Gastroesophageal sphincter (tissue), 4 donors: ENCODE data around the gene STMN3. TPM values are rescaled to one million over a fixed set of nuclear protein-coding genes. Genes with fewer than 3 reads are reported as not detected.
"Not testable (repeated sequence)": the region's sequence is repeated elsewhere in the genome, so short reads cannot be mapped to it uniquely, and the experiment has no call there.

Experiments
- ATAC-seq: fragments of 150-250 bp; one replicate; pipeline ENCODE4 v1.9.1; 2016; ENCODE audit warnings: mild to moderate bottlenecking, moderate library complexity
- H3K27ac ChIP-seq, 4 donors: fragments of 200-600 bp; sonication (generic) in 3 of 4; 1 replicate in 3 of 4; 2 replicates in 1 of 4; pipeline ENCODE4 v1.5.1; 2016 to 2019
- H3K27me3 ChIP-seq: fragments of 200-600 bp; sonication (generic); one replicate; pipeline ENCODE4 v1.5.1; 2019
- H3K36me3 ChIP-seq, 2 donors: fragments of 200-600 bp; sonication (generic); one replicate each; pipeline ENCODE4 v1.5.1; 2019; ENCODE audit warnings: control low read depth in 1 of 2
- H3K4me1 ChIP-seq, 3 donors: fragments of 200-600 bp; sonication (generic); 1 replicate in 2 of 3; 2 replicates in 1 of 3; pipeline ENCODE4 v1.5.1; 2016 to 2019; ENCODE audit warnings: control low read depth in 2 of 3
- H3K4me3 ChIP-seq, 2 donors: fragments of 200-600 bp; sonication (generic); one replicate each; pipeline ENCODE4 v1.5.1; 2019; ENCODE audit warnings: mild to moderate bottlenecking in 1 of 2, moderate library complexity in 1 of 2
- H3K9me3 ChIP-seq, 3 donors: fragments of 200-600 bp; sonication (generic); one replicate each; pipeline ENCODE4 v1.5.1; 2017 to 2019; ENCODE audit warnings: control low read depth in 2 of 3
- EP300 ChIP-seq: sonication (generic); formaldehyde crosslinking; IDR thresholded peaks from one replicate; pipeline ENCODE4 v1.6.1; 2017; ENCODE audit warnings: antibody characterized with exemption, mild to moderate bottlenecking
- POLR2A ChIP-seq, 2 donors: fragments of 450-650 bp; IDR thresholded peaks; one replicate each; pipeline ENCODE4 v1.6.1; 2017; ENCODE audit warnings: antibody characterized with exemption in 2 of 2, mild to moderate bottlenecking in 2 of 2, moderate library complexity in 1 of 2
- POLR2AphosphoS5 ChIP-seq: sonication (generic); formaldehyde crosslinking; IDR thresholded peaks from one replicate; pipeline ENCODE4 v1.6.1; 2017; ENCODE audit warnings: antibody characterized with exemption
- WGBS, 2 donors: methylation state at CpG; one replicate each; pipeline ENCODE4 v1.1.5; 2018; ENCODE audit warnings: low coverage in 1 of 2; 5-methylcytosine and 5-hydroxymethylcytosine counted together
- total RNA-seq, 4 donors: library from RNA; depleted of rRNA; stranded (reverse); fragments of >200 nt; gene quantifications; one replicate each; pipeline ENCODE4 v1.1.0, GENCODE V29; 2016
- TF ChIP-seq, protein P1 (sequence below), 4 experiments: fragments of 200-600 bp in 2 of 4; fragments of 450-650 bp in 2 of 4; sonication (generic) in 1 of 4; IDR thresholded peaks; one replicate each; pipeline ENCODE4 v1.5.1; 2017 to 2019; ENCODE audit warnings: antibody characterized with exemption in 4 of 4, mild to moderate bottlenecking in 2 of 4, moderate library complexity in 2 of 4

Gene STMN3
- total RNA-seq, 4 donors from 2014 or later: 13.7 to 31.6 (median 17.0) TPM

- Histone ChIP-seq H3K36me3 (peaks cover 0 to 67% of the 10 kb centered on the region in 2 donors), H3K4me3 (no peak overlapping the region), H3K27ac (no peak overlapping the region), H3K27me3 (no peaks in the 10 kb centered on the region), H3K4me1 (peaks cover 0 to 36% (median 14%) of the 10 kb centered on the region in 3 donors), H3K9me3 (no peaks in the 10 kb centered on the region)
- ATAC-seq: no peak
- WGBS, 2 donors: 83% methylated on average over 2 to 5 of the region's 33 CpGs
- TF ChIP-seq, protein P1, sequence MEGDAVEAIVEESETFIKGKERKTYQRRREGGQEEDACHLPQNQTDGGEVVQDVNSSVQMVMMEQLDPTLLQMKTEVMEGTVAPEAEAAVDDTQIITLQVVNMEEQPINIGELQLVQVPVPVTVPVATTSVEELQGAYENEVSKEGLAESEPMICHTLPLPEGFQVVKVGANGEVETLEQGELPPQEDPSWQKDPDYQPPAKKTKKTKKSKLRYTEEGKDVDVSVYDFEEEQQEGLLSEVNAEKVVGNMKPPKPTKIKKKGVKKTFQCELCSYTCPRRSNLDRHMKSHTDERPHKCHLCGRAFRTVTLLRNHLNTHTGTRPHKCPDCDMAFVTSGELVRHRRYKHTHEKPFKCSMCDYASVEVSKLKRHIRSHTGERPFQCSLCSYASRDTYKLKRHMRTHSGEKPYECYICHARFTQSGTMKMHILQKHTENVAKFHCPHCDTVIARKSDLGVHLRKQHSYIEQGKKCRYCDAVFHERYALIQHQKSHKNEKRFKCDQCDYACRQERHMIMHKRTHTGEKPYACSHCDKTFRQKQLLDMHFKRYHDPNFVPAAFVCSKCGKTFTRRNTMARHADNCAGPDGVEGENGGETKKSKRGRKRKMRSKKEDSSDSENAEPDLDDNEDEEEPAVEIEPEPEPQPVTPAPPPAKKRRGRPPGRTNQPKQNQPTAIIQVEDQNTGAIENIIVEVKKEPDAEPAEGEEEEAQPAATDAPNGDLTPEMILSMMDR (IDR thresholded peaks at IDR 0.05): no peak
- TF ChIP-seq POLR2AphosphoS5: no peak
- no peak for TF ChIP-seq EP300
- TF ChIP-seq POLR2A (IDR thresholded peaks at IDR 0.05): no peak
Measured at GRCh38 chr20:63661959-63662812, 9.0 kb upstream of the STMN3 start.

GRCh38 chr20:63661108-63661507, 7.9 kb upstream of the STMN3 start:
- 91 to 96% methylated on average over 4 to 9 of the region's 22 CpGs for WGBS, 2 donors
- Histone ChIP-seq H3K27me3 (no peaks in the 10 kb centered on the region), H3K27ac (no peak overlapping the region), H3K4me3 (no peak overlapping the region), H3K36me3 (peaks cover 0 to 56% of the 10 kb centered on the region in 2 donors), H3K4me1 (peaks cover 0 to 45% (median 14%) of the 10 kb centered on the region in 3 donors), H3K9me3 (no peaks in the 10 kb centered on the region)
- no peak for ATAC-seq
- TF ChIP-seq, protein P1 (IDR thresholded peaks at IDR 0.05): no peak

GRCh38 chr20:63660622-63661021, 7.4 kb upstream of the STMN3 start:
- H3K36me3 ChIP-seq: peaks cover 0 to 51% of the 10 kb centered on the region in 2 donors
- ATAC-seq: no peak

GRCh38 chr20:63660174-63660573, 7.0 kb upstream of the STMN3 start:
- not testable (repeated sequence) for ATAC-seq, H3K9me3 ChIP-seq, H3K4me3 ChIP-seq, H3K27me3 ChIP-seq, H3K27ac ChIP-seq
- peaks cover 0 to 42% (median 14%) of the 10 kb centered on the region in 3 donors for H3K4me1 ChIP-seq
- peaks cover 0 to 47% of the 10 kb centered on the region in 2 donors for H3K36me3 ChIP-seq
- 88% methylated on average over 3 to 6 of the region's 10 CpGs for WGBS, 2 donors

More at GRCh38 chr20:63660622-63661021, 7.4 kb upstream of the STMN3 start:
- Histone ChIP-seq H3K4me1 (peaks cover 0 to 45% (median 14%) of the 10 kb centered on the region in 3 donors), H3K27ac (no peak overlapping the region), H3K9me3 (no peaks in the 10 kb centered on the region), H3K4me3 (no peak overlapping the region), H3K27me3 (no peaks in the 10 kb centered on the region)
- 70 to 72% methylated on average over 2 to 6 of the region's 8 CpGs for WGBS, 2 donors
- TF ChIP-seq, protein P1 (IDR thresholded peaks at IDR 0.05): no peak
- TF ChIP-seq POLR2A (IDR thresholded peaks at IDR 0.05) (no peak), POLR2AphosphoS5 (no peak), EP300 (no peak)

DNA sequence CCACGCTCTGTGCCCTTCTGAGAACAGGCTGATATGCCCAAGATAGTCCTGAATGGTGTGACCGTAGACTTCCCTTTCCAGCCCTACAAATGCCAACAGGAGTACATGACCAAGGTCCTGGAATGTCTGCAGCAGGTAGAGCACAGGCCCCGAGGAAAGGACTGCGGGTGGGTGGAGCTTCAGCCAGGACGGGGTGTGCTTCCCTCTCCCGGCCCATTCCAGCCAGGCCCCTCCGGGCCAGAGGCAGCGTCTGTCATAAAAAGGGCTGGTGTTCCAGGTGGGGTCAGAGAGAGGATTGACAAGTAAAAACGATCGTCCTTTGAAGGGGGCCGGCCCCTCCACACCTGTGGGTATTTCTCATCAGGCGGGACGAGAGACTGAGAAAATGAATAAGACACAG, 6.1 kb upstream of the STMN3 start:
- Histone ChIP-seq H3K4me1 (peaks cover 0 to 37% (median 14%) of the 10 kb centered on the region in 3 donors), H3K27me3 (no peaks in the 10 kb centered on the region), H3K36me3 (peaks cover 0 to 39% of the 10 kb centered on the region in 2 donors), H3K4me3 (peak overlapping the region in 1 of 2 donors; percentile 74), H3K9me3 (no peaks in the 10 kb centered on the region), H3K27ac (peak overlapping the region in 3 of 4 donors; percentile 87 to 95 (median 92))
- ATAC-seq: no peak
- WGBS, 2 donors: 92% methylated on average over 2 of the region's 13 CpGs; no CpG with 5 or more reads in 1 of the 2 donors
- TF ChIP-seq, protein P1 (IDR thresholded peaks at IDR 0.05): no peak
- TF ChIP-seq EP300: no peak
- TF ChIP-seq POLR2AphosphoS5: no peak
- TF ChIP-seq POLR2A (IDR thresholded peaks at IDR 0.05): no peak
